ENCODE measurements around the gene GRM8.

Gene GRM8

GRCh38 chr7:126820925-126821324 is 431.8 kb downstream of the GRM8 start:
- no peak for TF ChIP-seq EZH2phosphoT487 (IDR thresholded peaks at IDR 0.05; ENCODE audit: borderline replicate concordance)
- no peak for TF ChIP-seq CTCF (conservative IDR thresholded peaks at IDR 0.05; ENCODE audit: low read length)
- H3K4me2 ChIP-seq (ENCODE audit: low read depth, low read length, poor library complexity, severe bottlenecking): no peak overlapping the region
- H3K36me3 ChIP-seq (ENCODE audit: insufficient read depth, low read length): no peaks in the 10 kb centered on the region
- no peaks in the 10 kb centered on the region for H3K9me2 ChIP-seq (replicated peaks; ENCODE audit: low read depth, low read length)
- H2AFZ ChIP-seq (ENCODE audit: low read length): no peak overlapping the region
- no peaks in the 10 kb centered on the region for H3K27me3 ChIP-seq (ENCODE audit: insufficient read depth, low read length, poor library complexity, severe bottlenecking)
- H3K4me1 ChIP-seq (ENCODE audit: insufficient read depth, low read length, poor library complexity, severe bottlenecking): no peaks in the 10 kb centered on the region
- no peak overlapping the region for H3K9ac ChIP-seq (ENCODE audit: low read depth, low read length, poor library complexity, severe bottlenecking)
- H4K20me1 ChIP-seq (ENCODE audit: insufficient read depth, low read length, poor library complexity, severe bottlenecking): no peaks in the 10 kb centered on the region
- H3K4me3 ChIP-seq (ENCODE audit: low read length, poor library complexity, severe bottlenecking): no peak overlapping the region
- H3K79me2 ChIP-seq (ENCODE audit: insufficient read depth, low read length): no peaks in the 10 kb centered on the region
- no peaks in the 10 kb centered on the region for H3K9me3 ChIP-seq (ENCODE audit: insufficient read depth, low read depth, low read length)
- no peaks in the 10 kb centered on the region for H3F3A ChIP-seq (ENCODE audit: low read depth)

GRCh38 chr7:126819197-126819484 is 433.6 kb downstream of the GRM8 start:
- Histone ChIP-seq H3K9me2 (replicated peaks; ENCODE audit: low read depth, low read length) (no peaks in the 10 kb centered on the region), H3K4me2 (ENCODE audit: low read depth, low read length, poor library complexity, severe bottlenecking) (no peak overlapping the region), H3K27me3 (ENCODE audit: insufficient read depth, low read length, poor library complexity, severe bottlenecking) (no peaks in the 10 kb centered on the region), H2AFZ (ENCODE audit: low read length) (no peak overlapping the region), H3K9me3 (ENCODE audit: insufficient read depth, low read depth, low read length) (no peaks in the 10 kb centered on the region), H3K79me2 (ENCODE audit: insufficient read depth, low read length) (no peaks in the 10 kb centered on the region), H4K20me1 (ENCODE audit: insufficient read depth, low read length, poor library complexity, severe bottlenecking) (no peaks in the 10 kb centered on the region), H3F3A (ENCODE audit: low read depth) (no peaks in the 10 kb centered on the region), H3K4me1 (ENCODE audit: insufficient read depth, low read length, poor library complexity, severe bottlenecking) (no peaks in the 10 kb centered on the region), H3K36me3 (ENCODE audit: insufficient read depth, low read length) (no peaks in the 10 kb centered on the region), H3K9ac (ENCODE audit: low read depth, low read length, poor library complexity, severe bottlenecking) (no peak overlapping the region), H3K4me3 (ENCODE audit: low read length, poor library complexity, severe bottlenecking) (no peak overlapping the region)
- TF ChIP-seq CTCF (conservative IDR thresholded peaks at IDR 0.05; ENCODE audit: low read length) (no peak), EZH2phosphoT487 (IDR thresholded peaks at IDR 0.05; ENCODE audit: borderline replicate concordance) (no peak)

- Histone ChIP-seq H3K4me1 (ENCODE audit: insufficient read depth, low read length, poor library complexity, severe bottlenecking) (no peaks in the 10 kb centered on the region), H4K20me1 (ENCODE audit: insufficient read depth, low read length, poor library complexity, severe bottlenecking) (no peaks in the 10 kb centered on the region), H3K79me2 (ENCODE audit: insufficient read depth, low read length) (no peaks in the 10 kb centered on the region), H3K9me2 (replicated peaks; ENCODE audit: low read depth, low read length) (no peaks in the 10 kb centered on the region), H3K4me2 (ENCODE audit: low read depth, low read length, poor library complexity, severe bottlenecking) (no peak overlapping the region), H2AFZ (ENCODE audit: low read length) (no peak overlapping the region), H3K4me3 (ENCODE audit: low read length, poor library complexity, severe bottlenecking) (no peak overlapping the region), H3K27me3 (ENCODE audit: insufficient read depth, low read length, poor library complexity, severe bottlenecking) (no peaks in the 10 kb centered on the region), H3K9me3 (ENCODE audit: insufficient read depth, low read depth, low read length) (no peaks in the 10 kb centered on the region), H3K36me3 (ENCODE audit: insufficient read depth, low read length) (no peaks in the 10 kb centered on the region), H3F3A (ENCODE audit: low read depth) (no peaks in the 10 kb centered on the region), H3K9ac (ENCODE audit: low read depth, low read length, poor library complexity, severe bottlenecking) (no peak overlapping the region)
- TF ChIP-seq CTCF (conservative IDR thresholded peaks at IDR 0.05; ENCODE audit: low read length): no peak
- TF ChIP-seq EZH2phosphoT487 (IDR thresholded peaks at IDR 0.05; ENCODE audit: borderline replicate concordance): no peak
Measured at GRCh38 chr7:126818393-126819196, 434.1 kb downstream of the GRM8 start.
